H1 (cell line): ENCODE data around the gene POMT2. TPM values are rescaled to one million over a fixed set of nuclear protein-coding genes. Genes with fewer than 3 reads are reported as not detected.
A peak's percentile ranks its signal among the peaks of the same experiment; 100 is the strongest.

Source experiments
- CTCF ChIA-PET: fragments of 300-600 bp; sonication (Branson Sonifier 250); formaldehyde crosslinking; loops from one replicate; lab custom pipeline; 2021; ENCODE audit not compliant: partially characterized antibody; lab: Charles Lee
- POLR2A ChIA-PET: fragments of 300-600 bp; sonication (Branson Sonifier 250); formaldehyde crosslinking; loops from one replicate; lab custom pipeline; 2021; ENCODE audit warnings: inconsistent platforms; ENCODE audit not compliant: partially characterized antibody; lab: Charles Lee
- DNase-seq, 2 experiments: peaks; one replicate each; pipeline versions ENCODE4 v3.0.0 to v3.0.0-alpha.2; 2010 to 2022; ENCODE audit warnings: low spot score in 2 of 2, low read depth in 1 of 2, mixed read lengths in 1 of 2
- FAIRE-seq: peaks from 2 replicates; lab custom pipeline; 2011; peaks lifted over from hg19 to GRCh38; lab: Jason Lieb, UNC
- H2AFZ ChIP-seq: 2 replicates; pipeline ENCODE4 v1.8.1; 2012; ENCODE audit warnings: low read length, inconsistent platforms
- H2AK5ac ChIP-seq: 2 replicates; pipeline ENCODE4 v1.6.1; 2013; ENCODE audit warnings: low read depth, low read length
- H2BK120ac ChIP-seq: replicated peaks from 2 replicates; pipeline ENCODE3; 2013; ENCODE audit warnings: low read depth, low read length, inconsistent platforms
- H2BK12ac ChIP-seq: 2 replicates; pipeline ENCODE4 v1.6.1; 2013; ENCODE audit warnings: low read depth, low read length
- H2BK15ac ChIP-seq: 2 replicates; pipeline ENCODE4 v1.6.1; 2013; ENCODE audit warnings: low read length
- H2BK20ac ChIP-seq: 2 replicates; pipeline ENCODE4 v1.6.1; 2013; ENCODE audit warnings: low read length
- H2BK5ac ChIP-seq: 2 replicates; pipeline ENCODE4 v1.6.1; 2013; ENCODE audit warnings: low read depth, low read length
- H3K14ac ChIP-seq: 2 replicates; pipeline ENCODE4 v1.6.1; 2013; ENCODE audit warnings: inconsistent platforms; ENCODE audit not compliant: insufficient read length
- H3K18ac ChIP-seq: 2 replicates; pipeline ENCODE4 v1.6.1; 2013; ENCODE audit warnings: low read length; ENCODE audit errors: extremely low read depth
- H3K23ac ChIP-seq: 2 replicates; pipeline ENCODE4 v1.6.1; 2013; ENCODE audit warnings: inconsistent platforms; ENCODE audit not compliant: insufficient read length
- H3K23me2 ChIP-seq: 2 replicates; pipeline ENCODE4 v1.6.1; 2013; ENCODE audit warnings: low read depth, low read length
- H3K27ac ChIP-seq: 2 replicates; pipeline ENCODE4 v1.6.1; 2011; ENCODE audit warnings: low read depth, low read length, inconsistent platforms
- H3K27me3 ChIP-seq, 4 experiments: replicated peaks in 1 of 4; 1 replicate in 1 of 4; 2 replicates in 3 of 4; pipeline versions ENCODE4 v1.6.1 to v1.8.1; 2011 to 2013; ENCODE audit warnings: low read length in 3 of 4, mild to moderate bottlenecking in 3 of 4, inconsistent platforms in 2 of 4, mixed read lengths in 2 of 4, moderate library complexity in 1 of 4; ENCODE audit not compliant: control insufficient read depth in 3 of 4, insufficient read depth in 3 of 4; ENCODE audit errors: extremely low read depth in 1 of 4
- H3K36me3 ChIP-seq, 4 experiments: 2 replicates each; pipeline versions ENCODE4 v1.6.1 to v1.8.1; 2011 to 2013; ENCODE audit warnings: mild to moderate bottlenecking in 4 of 4, low read length in 3 of 4, moderate library complexity in 2 of 4, control low read depth in 1 of 4, inconsistent platforms in 1 of 4; ENCODE audit not compliant: insufficient read depth in 4 of 4, control insufficient read depth in 2 of 4
- H3K4ac ChIP-seq: replicated peaks from 2 replicates; pipeline ENCODE3; 2013; ENCODE audit warnings: low read length, low read depth, mixed read lengths, inconsistent platforms; ENCODE audit not compliant: insufficient read length
- H3K4me1 ChIP-seq, 4 experiments: replicated peaks in 1 of 4; 1 replicate in 1 of 4; 2 replicates in 3 of 4; pipeline versions ENCODE4 v1.6.1 to v1.8.1; 2011 to 2013; ENCODE audit warnings: low read length in 3 of 4, inconsistent platforms in 2 of 4, mixed read lengths in 1 of 4; ENCODE audit not compliant: insufficient read depth in 4 of 4, control insufficient read depth in 3 of 4
- H3K4me2 ChIP-seq, 2 experiments: 2 replicates each; pipeline versions ENCODE4 v1.6.1 to v1.8.1; 2011 to 2013; ENCODE audit warnings: low read depth in 2 of 2, low read length in 2 of 2, control low read depth in 1 of 2, inconsistent platforms in 1 of 2, mild to moderate bottlenecking in 1 of 2; ENCODE audit not compliant: insufficient read depth in 1 of 2
- H3K4me3 ChIP-seq, 4 experiments: fragments of 200-600, 300-600 bp in 1 of 4; sonication (generic), shearing (Covaris generic), sonication (Bioruptor Twin) in 1 of 4; 2 replicates each; pipeline versions ENCODE4 v1.5.1 to v1.8.1; 2011 to 2016; ENCODE audit warnings: low read length in 4 of 4, low read depth in 3 of 4, control low read depth in 2 of 4, inconsistent platforms in 2 of 4, mild to moderate bottlenecking in 2 of 4, mixed read lengths in 1 of 4, moderate library complexity in 1 of 4; ENCODE audit not compliant: insufficient read depth in 2 of 4; ENCODE audit errors: extremely low read depth in 1 of 4
- H3K56ac ChIP-seq: replicated peaks from 2 replicates; pipeline ENCODE3; 2013; ENCODE audit warnings: low read depth, mild to moderate bottlenecking, mixed read lengths, low read length, inconsistent platforms; ENCODE audit not compliant: insufficient read length
- H3K79me1 ChIP-seq: 2 replicates; pipeline ENCODE4 v1.6.1; 2013; ENCODE audit warnings: low read depth, low read length, control low read depth
- H3K79me2 ChIP-seq, 2 experiments: 2 replicates each; pipeline versions ENCODE4 v1.6.1 to v1.8.1; 2012 to 2013; ENCODE audit warnings: low read length in 2 of 2, mild to moderate bottlenecking in 2 of 2, inconsistent platforms in 1 of 2; ENCODE audit not compliant: insufficient read depth in 2 of 2, control insufficient read depth in 1 of 2
- H3K9ac ChIP-seq, 4 experiments: replicated peaks in 1 of 4; 1 replicate in 1 of 4; 2 replicates in 3 of 4; pipeline versions ENCODE4 v1.6.1 to v1.8.1; 2011 to 2013; ENCODE audit warnings: low read depth in 3 of 4, low read length in 3 of 4, control low read depth in 2 of 4, mild to moderate bottlenecking in 2 of 4, moderate library complexity in 2 of 4, inconsistent platforms in 1 of 4; ENCODE audit errors: extremely low read depth in 1 of 4
- H3K9me3 ChIP-seq, 2 experiments: 2 replicates each; pipeline versions ENCODE4 v1.6.1 to v1.8.1; 2012 to 2013; ENCODE audit warnings: mild to moderate bottlenecking in 2 of 2, moderate library complexity in 2 of 2, control low read depth in 1 of 2, inconsistent platforms in 1 of 2, low read depth in 1 of 2, low read length in 1 of 2, mixed read lengths in 1 of 2; ENCODE audit not compliant: insufficient read depth in 2 of 2
- H4K20me1 ChIP-seq, 2 experiments: replicated peaks in 1 of 2; 2 replicates each; pipeline versions ENCODE3 to v1.8.1; 2011 to 2013; ENCODE audit warnings: inconsistent platforms in 2 of 2, low read length in 2 of 2, mild to moderate bottlenecking in 1 of 2; ENCODE audit not compliant: insufficient read depth in 2 of 2, control insufficient read depth in 1 of 2
- H4K5ac ChIP-seq: 2 replicates; pipeline ENCODE4 v1.6.1; 2013; ENCODE audit warnings: low read length, low read depth, mixed read lengths, inconsistent platforms; ENCODE audit not compliant: insufficient read length
- H4K8ac ChIP-seq: 2 replicates; pipeline ENCODE4 v1.8.0; 2013; ENCODE audit warnings: mild to moderate bottlenecking, moderate library complexity, low read length, inconsistent platforms; ENCODE audit not compliant: insufficient read depth; ENCODE audit errors: extremely low read depth
- H4K91ac ChIP-seq: replicated peaks from 2 replicates; pipeline ENCODE3; 2013; ENCODE audit warnings: low read length, mixed read lengths, inconsistent platforms; ENCODE audit not compliant: insufficient read length
- BRCA1 ChIP-seq: IDR thresholded peaks from 2 replicates; pipeline ENCODE4 v1.6.1; 2012; ENCODE audit warnings: low read depth, low read length, improper control_type of control experiment
- CBX8 ChIP-seq: fragments of 300-800, 300-1000 bp; sonication (generic); IDR thresholded peaks from 2 replicates; pipeline ENCODE4 v1.7.1; 2016; ENCODE audit warnings: low read depth, low read length, borderline replicate concordance
- CEBPB ChIP-seq: IDR thresholded peaks from 2 replicates; pipeline ENCODE4 v1.6.1; 2012; ENCODE audit warnings: low read depth, low read length
- CREB1 ChIP-seq: IDR thresholded peaks from 2 replicates; pipeline ENCODE4 v1.6.1; 2012; ENCODE audit warnings: inconsistent platforms
- EP300 ChIP-seq, 2 experiments: IDR thresholded peaks; 1 replicate in 1 of 2; 2 replicates in 1 of 2; pipeline ENCODE4 v1.6.1; 2011 to 2012; ENCODE audit warnings: low read depth in 2 of 2, low read length in 2 of 2, mild to moderate bottlenecking in 2 of 2, borderline replicate concordance in 1 of 2, inconsistent platforms in 1 of 2, moderate library complexity in 1 of 2
- HDAC6 ChIP-seq: IDR thresholded peaks from one replicate; pipeline ENCODE4 v1.7.1; 2012; ENCODE audit warnings: low read depth, mild to moderate bottlenecking, inconsistent platforms, low read length, moderate library complexity
- KDM1A ChIP-seq: fragments of 200-600, 300-600 bp; sonication (generic); IDR thresholded peaks from 2 replicates; pipeline ENCODE4 v1.7.1; 2016; ENCODE audit warnings: mild to moderate bottlenecking, low read length, borderline replicate concordance
- POLR2A ChIP-seq, 2 experiments: IDR thresholded peaks; 1 replicate in 1 of 2; 2 replicates in 1 of 2; pipeline ENCODE4 v1.6.1; 2011; ENCODE audit warnings: low read depth in 2 of 2, low read length in 2 of 2, mild to moderate bottlenecking in 2 of 2; ENCODE audit errors: control extremely low read depth in 1 of 2
- POU5F1 ChIP-seq: IDR thresholded peaks from 2 replicates; pipeline ENCODE4 v1.6.1; 2011; ENCODE audit warnings: low read depth, mild to moderate bottlenecking, low read length, moderate library complexity
- RBBP5 ChIP-seq: IDR thresholded peaks from 2 replicates; pipeline ENCODE4 v1.7.1; 2012; ENCODE audit warnings: low read depth, mild to moderate bottlenecking, inconsistent platforms, low read length, moderate library complexity, borderline replicate concordance
- SUZ12 ChIP-seq: fragments of 200-600 bp; sonication (generic); IDR thresholded peaks from 2 replicates; pipeline ENCODE4 v1.6.1; 2012; ENCODE audit warnings: mild to moderate bottlenecking, inconsistent platforms, low read length, moderate library complexity, mixed read lengths
- TAF1 ChIP-seq: IDR thresholded peaks from 2 replicates; pipeline ENCODE4 v1.6.1; 2011; ENCODE audit warnings: mild to moderate bottlenecking, low read depth, low read length
- USF2 ChIP-seq: IDR thresholded peaks from 2 replicates; pipeline ENCODE4 v1.6.1; 2011; ENCODE audit warnings: low read length, improper control_type of control experiment
- WGBS, 2 experiments: shearing (Covaris generic) in 1 of 2; methylation state at CpG; one replicate each; pipeline versions ENCODE4 v1.1.6 to v1.1.7; 2013 to 2015; ENCODE audit warnings: low lambda C conversion rate in 2 of 2, mixed read lengths in 2 of 2, inconsistent platforms in 1 of 2, low coverage in 1 of 2, missing lambda C conversion rate in 1 of 2; ENCODE audit not compliant: insufficient replicate concordance in 2 of 2, insufficient coverage in 1 of 2, insufficient read length in 1 of 2; ENCODE audit errors: extremely low coverage in 1 of 2, missing lambda C conversion rate in 1 of 2; 5-methylcytosine and 5-hydroxymethylcytosine counted together
- polyA plus RNA-seq, 7 experiments: library from polyadenylated mRNA; depleted of rRNA in 3 of 7; stranded (reverse) in 5 of 7; unstranded in 2 of 7; fragments of >200 nt in 5 of 7; fragments of 200-250 nt in 2 of 7; gene quantifications; 1 replicate in 5 of 7; 2 replicates in 1 of 7; 4 replicates in 1 of 7; pipeline versions ENCODE4 v1.2.1 to v1.2.3, GENCODE V29; 2011 to 2013; ENCODE audit warnings: missing spikeins in 2 of 7, mixed read lengths in 2 of 7
- total RNA-seq: library from RNA; stranded (reverse); fragmentation: NEBNext Ultra II Directional; extraction: Animal tissue kit (Norgen Biotek cat#: 25700); gene quantifications from 2 replicates; pipeline ENCODE4 v1.2.1, GENCODE V29; 2021
- TF ChIP-seq, protein P1 (sequence below): IDR thresholded peaks from 2 replicates; pipeline ENCODE4 v1.6.1; 2012; ENCODE audit warnings: inconsistent platforms

The POMT2 gene
- total and polyA plus RNA-seq, 2 of the 8 experiments (the other 6 are each of a cell fraction or from before 2014, with no cell fraction given) = 20.8 to 44.9 TPM

DNA sequence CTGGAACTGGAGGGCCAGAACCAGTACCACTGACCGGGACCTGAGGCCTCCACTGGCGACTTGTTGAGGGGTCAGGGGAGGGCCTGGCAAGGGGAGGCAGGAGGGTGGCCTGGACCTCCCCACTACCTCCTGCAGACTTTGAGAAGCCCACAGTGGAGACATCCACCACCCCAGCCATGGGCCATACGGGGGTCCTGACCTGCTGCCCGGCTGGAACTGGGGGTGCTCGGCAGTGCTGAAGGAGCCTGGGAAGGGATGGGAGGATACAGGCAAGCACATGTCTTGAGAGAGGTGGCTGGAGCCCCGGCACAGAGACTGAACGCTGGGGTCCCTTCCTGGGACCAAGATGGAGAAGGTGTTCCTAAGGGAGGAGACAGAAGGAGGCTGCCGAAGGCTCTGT is 64.0 kb downstream of the POMT2 start:
- H4K8ac ChIP-seq = peak overlapping the region; percentile 74; the same call in 1 of the 2 replicates
- no peak overlapping the region for H2AK5ac ChIP-seq
- no peak overlapping the region for H3K9ac ChIP-seq
- H3K14ac ChIP-seq = no peak overlapping the region
- no peak overlapping the region for H2BK12ac ChIP-seq
- H3K4me3 ChIP-seq = no peak overlapping the region
- H2BK120ac ChIP-seq = no peak overlapping the region
- no peaks in the 10 kb centered on the region for H3K27me3 ChIP-seq
- H3K56ac ChIP-seq = no peak overlapping the region
- no peak overlapping the region for H4K91ac ChIP-seq
- no peaks in the 10 kb centered on the region for H3K9me3 ChIP-seq
- H3K79me1 ChIP-seq = no peaks in the 10 kb centered on the region
- H3K4ac ChIP-seq = no peak overlapping the region
- H3K23me2 ChIP-seq = no peaks in the 10 kb centered on the region
- H3K18ac ChIP-seq = no peak overlapping the region
- H3K27ac ChIP-seq = no peak overlapping the region
- DNase-seq = no peak
- no peak overlapping the region for H4K5ac ChIP-seq
- H3K4me1 ChIP-seq = peaks cover 0 to 4% (median 0%) of the 10 kb centered on the region in 4 experiments; a peak in 1 of 7 replicates
- H2BK20ac ChIP-seq = no peak overlapping the region
- H2AFZ ChIP-seq = no peak overlapping the region
- POLR2A ChIA-PET = no interaction called here
- H2BK15ac ChIP-seq = no peak overlapping the region
- H3K23ac ChIP-seq = no peak overlapping the region
- H3K79me2 ChIP-seq = no peaks in the 10 kb centered on the region
- H2BK5ac ChIP-seq = no peak overlapping the region
- TF ChIP-seq CREB1 (no peak), RBBP5 (no peak), KDM1A (no peak), POLR2A (IDR thresholded peaks at IDR 0.05; ENCODE audit: control extremely low read depth in 1 of 2, low read depth in 2 of 2, low read length in 2 of 2) (no peak), CEBPB (no peak), USF2 (no peak), TAF1 (no peak), CBX8 (no peak), EP300 (IDR thresholded peaks at IDR 0.05; ENCODE audit: borderline replicate concordance in 1 of 2, low read depth in 2 of 2, low read length in 2 of 2) (no peak), BRCA1 (no peak), SUZ12 (no peak), HDAC6 (no peak), POU5F1 (no peak)
- TF ChIP-seq, protein P1, sequence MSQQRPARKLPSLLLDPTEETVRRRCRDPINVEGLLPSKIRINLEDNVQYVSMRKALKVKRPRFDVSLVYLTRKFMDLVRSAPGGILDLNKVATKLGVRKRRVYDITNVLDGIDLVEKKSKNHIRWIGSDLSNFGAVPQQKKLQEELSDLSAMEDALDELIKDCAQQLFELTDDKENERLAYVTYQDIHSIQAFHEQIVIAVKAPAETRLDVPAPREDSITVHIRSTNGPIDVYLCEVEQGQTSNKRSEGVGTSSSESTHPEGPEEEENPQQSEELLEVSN = no peak
- WGBS, 2 experiments = 96% methylated on average over 7 of the region's 8 CpGs; no CpG with 5 or more reads in 1 of the 2 experiments
- no peaks in the 10 kb centered on the region for H4K20me1 ChIP-seq
- H3K4me2 ChIP-seq = no peak overlapping the region
- no peak for FAIRE-seq
- H3K36me3 ChIP-seq = no peaks in the 10 kb centered on the region
- CTCF ChIA-PET = interaction anchor here (0.6 to 1.6 kb wide), 4 partner anchors 12 to 117 kb away, joined by 3 to 4 read pairs (median 3); no protein-coding TSS in a partner anchor
